CD4-positive, alpha-beta T cell (primary cell): ENCODE results near the gene TATDN2. TPM values are rescaled to one million over a fixed set of nuclear protein-coding genes. Genes with fewer than 3 reads are reported as not detected.

ENCODE experiments used
- ATAC-seq: fragments of 200-7000 bp; cut with Tn5 transposase; one replicate; pipeline ENCODE4 v1.10.0; 2022; ENCODE audit warnings: mild to moderate bottlenecking; ENCODE audit not compliant: poor library complexity
- CTCF ChIA-PET: fragments of 350-600 bp; sonication (Branson Sonifier 250); formaldehyde crosslinking; loops from one replicate; lab custom pipeline; 2021; ENCODE audit warnings: antibody characterized with exemption, inconsistent platforms; lab: Charles Lee
- POLR2A ChIA-PET: fragments of 350-600 bp; sonication (Branson Sonifier 250); formaldehyde crosslinking; loops from one replicate; lab custom pipeline; 2021; ENCODE audit warnings: antibody characterized with exemption, inconsistent platforms; lab: Charles Lee
- DNase-seq, 14 experiments: peaks; one replicate each; pipeline ENCODE4 v3.0.0-alpha.2; 2013 to 2020; ENCODE audit warnings: mixed read lengths in 2 of 14
- H3K27ac ChIP-seq, 2 donors: one replicate each; pipeline versions ENCODE4 v1.5.1 to v1.7.0; 2013; ENCODE audit warnings: low read length in 2 of 2, low read depth in 1 of 2, mild to moderate bottlenecking in 1 of 2
- H3K27me3 ChIP-seq, 2 experiments: 1 replicate in 1 of 2; 2 replicates in 1 of 2; pipeline versions ENCODE4 v1.6.1 to v1.7.0; 2013; ENCODE audit warnings: low read length in 2 of 2, control low read depth in 1 of 2, mild to moderate bottlenecking in 1 of 2, moderate library complexity in 1 of 2; ENCODE audit not compliant: insufficient read depth in 2 of 2, control insufficient read depth in 1 of 2
- H3K36me3 ChIP-seq: one replicate; pipeline ENCODE4 v1.6.1; 2013; ENCODE audit warnings: low read length, control low read depth; ENCODE audit not compliant: insufficient read depth
- H3K4me1 ChIP-seq: one replicate; pipeline ENCODE4 v1.6.1; 2013; ENCODE audit warnings: low read length, control low read depth; ENCODE audit not compliant: insufficient read depth
- H3K4me3 ChIP-seq: one replicate; pipeline ENCODE4 v1.5.1; 2013; ENCODE audit warnings: mild to moderate bottlenecking, low read length, moderate library complexity
- H3K9me3 ChIP-seq, 2 experiments: 1 replicate in 1 of 2; 2 replicates in 1 of 2; pipeline versions ENCODE4 v1.6.1 to v1.7.0; 2013; ENCODE audit warnings: low read length in 2 of 2, mild to moderate bottlenecking in 2 of 2, control low read depth in 1 of 2, moderate library complexity in 1 of 2; ENCODE audit not compliant: control insufficient read depth in 1 of 2, insufficient read depth in 1 of 2
- H3K27ac Mint-ChIP-seq: one replicate; pipeline ENCODE4 v1.8.0; 2020; ENCODE audit warnings: mixed read lengths
- H3K27me3 Mint-ChIP-seq: one replicate; pipeline ENCODE4 v1.8.0; 2021; ENCODE audit warnings: mixed read lengths
- H3K36me3 Mint-ChIP-seq: one replicate; pipeline ENCODE4 v1.8.0; 2021; ENCODE audit warnings: low read depth, mixed read lengths
- H3K4me1 Mint-ChIP-seq: one replicate; pipeline ENCODE4 v1.8.0; 2021; ENCODE audit warnings: low read depth, mixed read lengths
- H3K4me3 Mint-ChIP-seq: one replicate; pipeline ENCODE4 v1.8.0; 2020; ENCODE audit warnings: mild to moderate bottlenecking, mixed read lengths
- H3K9me3 Mint-ChIP-seq: one replicate; pipeline ENCODE4 v1.8.0; 2020; ENCODE audit warnings: mixed read lengths
- intact Hi-C, 2 experiments: fragments of 100-400 bp; cut with DNase I in 1 of 2; cut with micrococcal nuclease in 1 of 2; formaldehyde crosslinking; loops; one replicate each; pipeline versions ENCODE4 v1.15.1 to v1.9.0; 2023 to 2025; cut with DNase I, micrococcal nuclease
- microRNA-seq: library from miRNA; unstranded; fragments of <30 nt; microRNA quantifications from one replicate; pipeline ENCODE4 v1.2.0, GENCODE V29; 2021; ENCODE audit warnings: borderline microRNAs expressed, borderline replicate concordance
- total RNA-seq, 174 experiments: library from RNA in 2 of 174; stranded (reverse) in 2 of 174; gene quantifications; one replicate each; pipeline ENCODE4 v1.2.3 and lab custom pipeline; 2021 to 2026
- TF ChIP-seq, protein P1 (sequence below): fragments of 200-600 bp; IDR thresholded peaks from one replicate; pipeline ENCODE4 v1.8.0; 2022; ENCODE audit warnings: antibody characterized with exemption, mild to moderate bottlenecking

Gene TATDN2
- total RNA-seq, 2 experiments from 2014 or later: 48.7 to 50.2 TPM

- POLR2A ChIA-PET: no interaction called here
- no peaks in the 10 kb centered on the region for H3K36me3 Mint-ChIP-seq
- ATAC-seq (no peak), DNase-seq (no peak)
- no peak overlapping the region for H3K4me3 ChIP-seq
- no peaks in the 10 kb centered on the region for H3K9me3 ChIP-seq
- H3K36me3 ChIP-seq: no peaks in the 10 kb centered on the region
- TF ChIP-seq, protein P1, sequence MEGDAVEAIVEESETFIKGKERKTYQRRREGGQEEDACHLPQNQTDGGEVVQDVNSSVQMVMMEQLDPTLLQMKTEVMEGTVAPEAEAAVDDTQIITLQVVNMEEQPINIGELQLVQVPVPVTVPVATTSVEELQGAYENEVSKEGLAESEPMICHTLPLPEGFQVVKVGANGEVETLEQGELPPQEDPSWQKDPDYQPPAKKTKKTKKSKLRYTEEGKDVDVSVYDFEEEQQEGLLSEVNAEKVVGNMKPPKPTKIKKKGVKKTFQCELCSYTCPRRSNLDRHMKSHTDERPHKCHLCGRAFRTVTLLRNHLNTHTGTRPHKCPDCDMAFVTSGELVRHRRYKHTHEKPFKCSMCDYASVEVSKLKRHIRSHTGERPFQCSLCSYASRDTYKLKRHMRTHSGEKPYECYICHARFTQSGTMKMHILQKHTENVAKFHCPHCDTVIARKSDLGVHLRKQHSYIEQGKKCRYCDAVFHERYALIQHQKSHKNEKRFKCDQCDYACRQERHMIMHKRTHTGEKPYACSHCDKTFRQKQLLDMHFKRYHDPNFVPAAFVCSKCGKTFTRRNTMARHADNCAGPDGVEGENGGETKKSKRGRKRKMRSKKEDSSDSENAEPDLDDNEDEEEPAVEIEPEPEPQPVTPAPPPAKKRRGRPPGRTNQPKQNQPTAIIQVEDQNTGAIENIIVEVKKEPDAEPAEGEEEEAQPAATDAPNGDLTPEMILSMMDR: no peak
- no peaks in the 10 kb centered on the region for H3K4me1 Mint-ChIP-seq
- intact Hi-C loops: no loop called here
- H3K4me1 ChIP-seq: peaks cover 3% of the 10 kb centered on the region
- H3K27ac Mint-ChIP-seq: no peak overlapping the region
- no peaks in the 10 kb centered on the region for H3K9me3 Mint-ChIP-seq
- H3K27ac ChIP-seq: no peak overlapping the region
- H3K27me3 Mint-ChIP-seq: peaks cover 23% of the 10 kb centered on the region
- CTCF ChIA-PET: no interaction called here
- H3K4me3 Mint-ChIP-seq: no peak overlapping the region
- H3K27me3 ChIP-seq: peaks cover 3 to 11% of the 10 kb centered on the region in 2 experiments
Measured at GRCh38 chr3:10330319-10330718, 82.1 kb downstream of the TATDN2 start.

Small RNA genes within 50 kb of the gene (microRNA-seq; reads per million reads assigned to microRNA genes)
- not detected for gene MIR378B

Other genes with a start within 250 kb of the TATDN2 start
- 10 to 100 TPM; 13.8 to 16.8 TPM for gene FANCD2, start 222.0 kb upstream of the TATDN2 start, total RNA-seq
- not detected for gene FANCD2OS, start 140.2 kb upstream of the TATDN2 start, total RNA-seq
- 10 to 100 TPM; 33.1 to 33.8 TPM for gene BRK1, start 132.8 kb upstream of the TATDN2 start, total RNA-seq
- gene VHL, start 106.7 kb upstream of the TATDN2 start, total RNA-seq: 10 to 100 TPM; 54.4 to 58.2 TPM
- gene IRAK2, start 83.5 kb upstream of the TATDN2 start, total RNA-seq: 1 to 10 TPM; 1.4 to 1.6 TPM
- 1 to 10 TPM; 1.1 to 3.2 TPM for gene GHRL, start 44.5 kb downstream of the TATDN2 start, total RNA-seq
- gene SEC13, start 72.7 kb downstream of the TATDN2 start, total RNA-seq: 10 to 100 TPM; 81.1 to 86.5 TPM